SHP77 (cell line): ENCODE results near the gene TMEM272.

Source experiments
- DNase-seq, 2 experiments: peaks; one replicate each; lab custom pipeline; 2025; lab: John Stamatoyannopoulos, UW

TMEM272 gene

DNA sequence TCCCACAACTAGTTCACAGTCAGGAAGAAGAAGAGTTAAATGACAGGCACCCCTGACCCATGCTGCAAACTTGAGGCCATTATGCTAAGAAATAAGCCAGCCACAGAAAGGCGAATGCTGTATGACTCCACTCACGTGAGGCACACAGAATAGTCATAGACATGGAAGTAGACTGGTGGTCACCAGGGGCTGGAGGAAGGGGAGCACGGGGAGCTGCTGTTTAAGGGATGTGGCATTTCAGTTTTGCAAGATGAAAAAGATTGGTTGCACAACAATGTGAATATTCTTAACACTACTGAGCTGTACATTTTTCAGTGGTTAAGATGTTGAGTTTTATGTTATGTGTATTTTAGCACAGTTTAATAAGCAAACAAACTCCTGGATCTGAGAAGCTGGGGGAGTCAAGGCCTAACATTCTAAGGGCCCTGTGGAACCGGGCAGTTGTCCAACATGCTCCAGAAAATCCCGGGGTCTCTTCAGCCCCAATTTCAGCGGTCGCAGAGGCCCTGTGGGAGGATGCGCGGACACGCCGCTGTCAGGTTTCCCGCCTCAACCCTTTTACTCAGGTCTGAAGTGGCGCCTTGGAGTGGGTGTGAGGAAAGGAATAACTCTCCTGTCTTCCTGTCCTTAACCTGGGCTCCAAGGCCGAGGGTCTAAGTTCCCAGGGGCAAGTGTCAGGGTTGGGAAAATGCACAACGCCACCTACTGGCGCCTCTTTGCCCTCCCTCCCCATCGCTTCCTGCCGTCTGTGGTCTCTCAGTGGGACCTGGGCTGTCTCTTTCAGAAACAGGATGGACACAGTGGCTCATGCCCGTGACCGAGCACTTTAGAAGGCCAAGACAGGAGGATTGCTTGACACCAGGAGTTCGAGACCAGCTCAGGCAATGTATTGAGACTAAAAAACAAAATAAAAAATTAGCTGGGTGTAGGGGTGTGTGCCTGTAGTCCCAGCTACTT lies 4.4 kb upstream of the TMEM272 start:
- no peak for DNase-seq

DNA sequence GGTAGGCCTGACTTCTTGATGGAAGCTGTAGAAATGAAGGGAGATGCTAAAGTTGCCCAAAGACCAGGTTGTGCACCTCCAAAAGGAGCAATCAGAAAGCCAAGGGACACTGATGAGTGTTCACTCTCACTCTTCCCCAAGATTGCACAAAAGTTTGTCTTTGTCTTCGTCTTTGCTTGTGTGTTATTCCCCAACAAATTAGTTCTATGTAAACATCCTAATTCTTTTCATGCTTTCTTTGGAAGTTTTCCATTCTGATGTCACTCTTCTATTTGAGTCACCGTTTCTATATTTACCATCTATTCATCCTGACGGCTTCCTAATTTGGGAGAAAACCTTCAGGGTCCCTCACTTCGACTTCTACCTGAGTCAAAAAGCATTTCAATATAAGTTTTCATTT lies 3.7 kb upstream of the TMEM272 start:
- DNase-seq: no peak

DNA sequence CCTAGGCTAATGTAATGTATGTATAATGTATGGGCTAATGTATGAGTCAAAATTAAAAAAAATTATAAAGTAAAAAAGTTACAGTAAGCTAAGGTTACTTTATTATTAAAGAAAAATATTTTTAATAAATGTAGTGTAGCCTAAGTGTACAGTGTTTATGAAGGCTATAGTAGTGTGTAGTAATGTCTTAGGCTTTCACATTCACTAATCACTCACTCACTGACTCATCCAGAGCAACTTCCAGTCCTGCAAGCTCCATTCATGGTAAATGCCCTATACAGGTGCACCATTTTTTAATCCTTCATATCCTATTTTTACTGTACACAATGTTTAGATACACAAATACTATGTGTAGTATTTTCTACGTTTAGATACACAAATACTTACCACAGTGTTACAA lies 1.8 kb upstream of the TMEM272 start:
- no peak for DNase-seq

DNA sequence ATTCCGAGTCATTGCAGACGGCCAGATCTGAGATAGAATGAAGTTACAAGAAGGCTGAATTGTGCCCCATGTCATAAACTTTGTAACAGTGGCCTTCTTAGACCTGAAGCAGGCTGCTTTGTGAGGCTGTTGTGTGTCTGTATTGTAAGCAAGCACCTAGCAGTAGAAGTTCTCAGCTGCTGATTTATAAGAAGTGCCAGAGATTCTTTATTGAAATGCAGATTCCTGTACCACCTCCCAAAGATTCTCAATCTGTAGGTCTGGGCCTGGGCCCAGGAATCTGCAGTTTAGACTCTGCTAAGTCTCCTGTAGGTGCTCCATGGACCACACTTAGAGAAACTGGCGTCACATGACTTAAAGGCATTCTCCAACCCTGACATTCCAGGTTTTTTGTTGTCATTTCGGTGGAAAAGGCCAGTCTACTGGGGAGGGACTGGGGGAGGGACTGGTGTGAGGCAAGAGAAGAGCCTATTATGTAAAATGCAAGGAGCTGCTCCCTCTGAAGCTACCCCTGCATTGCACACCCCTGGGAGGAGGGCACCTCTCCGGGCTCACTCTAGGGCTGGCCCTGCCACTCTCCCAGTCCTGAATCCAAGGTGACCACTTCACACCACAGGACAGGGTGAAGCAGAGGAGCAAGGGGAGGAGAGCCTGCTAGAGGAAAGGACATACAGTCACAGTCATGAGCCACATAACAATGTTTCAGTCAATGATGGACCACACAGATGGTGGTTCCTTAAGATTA lies 769 bp upstream of the TMEM272 start:
- no peak for DNase-seq

DNA sequence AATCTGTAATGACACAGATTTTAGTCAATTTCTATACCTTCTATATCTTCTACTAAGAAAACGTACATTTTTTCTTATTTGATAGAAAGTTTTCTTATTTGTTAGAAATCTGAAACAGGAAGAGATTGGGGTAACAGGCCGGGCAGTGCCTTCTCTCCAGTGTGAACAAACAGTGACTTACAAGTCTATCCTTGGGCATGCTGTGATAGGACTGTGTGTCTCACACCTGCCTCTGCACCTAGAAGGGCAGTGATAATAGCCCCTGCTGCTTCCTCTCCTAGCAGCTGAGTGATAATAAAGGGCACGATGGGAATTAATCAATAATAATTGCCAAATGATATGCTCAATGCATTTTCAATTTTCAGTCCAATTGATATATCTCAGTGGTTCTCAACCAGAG lies 1.4 kb downstream of the TMEM272 start:
- DNase-seq: no peak

DNA sequence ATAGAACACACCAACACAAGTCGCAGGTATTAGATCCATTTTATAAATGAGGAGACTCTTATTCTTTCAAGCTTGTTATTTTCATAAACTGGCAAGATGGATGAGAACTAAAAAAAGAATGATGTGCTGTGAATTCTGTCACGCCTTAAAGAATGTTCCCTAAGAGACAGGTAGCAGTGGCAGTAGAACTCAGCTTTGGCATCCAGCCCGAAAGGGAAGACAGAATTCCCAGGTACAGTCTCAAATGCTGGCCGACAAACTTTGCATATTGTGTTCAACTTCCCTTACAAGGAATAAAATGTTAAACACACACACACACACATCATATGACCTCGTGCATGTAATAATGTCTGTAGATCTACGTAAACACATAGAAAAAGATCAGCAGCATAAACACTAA lies 3.2 kb downstream of the TMEM272 start:
- no peak for DNase-seq

DNA sequence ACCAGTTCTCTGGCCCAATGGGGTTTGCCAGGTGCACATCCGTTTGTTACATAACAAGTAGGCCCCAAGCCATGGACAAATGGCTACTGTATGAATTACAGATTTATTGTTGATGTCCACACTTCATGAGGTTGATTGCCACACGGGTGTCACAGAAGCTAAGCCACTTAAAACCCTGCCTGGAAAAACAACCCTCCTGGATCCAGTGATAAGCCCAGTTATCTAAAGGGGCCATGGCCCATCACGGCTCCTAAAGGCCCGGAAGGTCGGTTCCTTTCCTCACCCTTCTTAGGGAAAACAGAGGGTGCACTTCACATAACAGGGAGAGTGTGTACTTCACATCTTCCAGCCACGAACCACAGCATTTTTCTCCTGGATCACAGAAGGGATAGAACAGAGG lies 4.1 kb downstream of the TMEM272 start:
- no peak for DNase-seq

DNA sequence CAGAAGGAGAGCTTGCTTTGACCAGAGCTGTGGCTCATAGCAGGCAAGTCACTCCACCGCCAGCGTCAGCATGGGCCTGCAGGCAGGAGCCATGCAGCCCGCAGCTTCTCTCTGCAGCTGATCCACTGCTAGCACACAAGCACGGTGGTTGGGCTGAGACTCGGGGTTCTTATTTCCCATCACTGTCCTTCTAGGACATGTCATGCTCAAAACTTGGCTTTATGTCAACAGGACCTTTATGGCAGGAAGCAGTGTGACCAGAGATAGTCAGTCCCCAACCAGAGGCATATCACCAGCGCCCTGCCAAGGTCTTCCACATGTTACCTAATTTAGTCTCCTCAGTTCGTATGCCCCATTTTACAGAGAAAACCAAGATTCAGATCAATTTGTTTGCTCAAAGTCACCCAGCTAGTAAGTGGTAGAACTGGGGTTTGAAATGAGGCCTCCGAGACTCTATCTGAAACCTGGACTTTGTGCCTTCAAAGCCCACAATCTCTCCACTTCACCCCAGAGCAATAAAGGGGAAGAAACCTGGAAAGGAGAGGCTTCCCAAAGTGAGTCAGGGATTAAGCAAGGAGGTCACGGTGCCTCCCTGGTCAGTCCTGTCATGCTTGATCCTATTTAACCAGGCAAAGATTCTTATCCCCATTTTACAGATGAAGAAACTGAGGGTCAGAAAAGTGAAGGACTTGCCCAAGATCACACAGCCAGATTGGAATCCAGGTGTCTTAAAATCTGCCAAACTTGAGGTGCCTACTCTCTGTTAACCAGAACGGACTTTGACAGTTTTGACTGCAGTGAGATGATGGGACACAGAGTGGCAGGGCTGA lies 5.1 kb downstream of the TMEM272 start:
- DNase-seq: no peak

DNA sequence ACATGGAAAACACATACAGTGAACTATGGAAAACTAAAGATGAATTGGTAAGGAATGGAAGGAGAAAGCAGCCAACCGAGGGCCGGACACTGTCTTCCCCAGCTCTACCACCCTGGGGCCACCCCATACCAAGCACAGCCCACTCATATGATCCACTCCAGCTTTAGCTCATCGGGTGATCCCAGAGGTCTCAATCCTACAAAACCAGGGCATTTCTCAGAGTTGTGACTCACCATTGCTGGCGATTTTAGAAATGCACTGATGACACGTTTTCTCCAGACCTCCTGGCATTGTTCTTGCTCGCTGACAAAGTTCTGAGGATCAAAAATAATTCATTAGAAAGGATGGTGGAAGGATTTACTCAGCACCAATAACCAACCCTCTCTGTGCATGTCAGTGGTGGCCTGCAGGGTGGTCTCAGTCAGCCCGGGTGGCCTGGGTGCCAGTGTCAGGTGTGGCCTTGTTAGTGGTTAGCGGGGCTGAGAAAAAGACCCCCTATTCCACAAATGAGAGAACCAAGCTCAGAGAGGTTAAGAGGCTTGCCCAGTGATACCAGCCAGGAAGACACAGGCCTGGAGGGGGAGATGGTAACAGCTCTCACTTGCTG lies 6.6 kb downstream of the TMEM272 start:
- DNase-seq: no peak

DNA sequence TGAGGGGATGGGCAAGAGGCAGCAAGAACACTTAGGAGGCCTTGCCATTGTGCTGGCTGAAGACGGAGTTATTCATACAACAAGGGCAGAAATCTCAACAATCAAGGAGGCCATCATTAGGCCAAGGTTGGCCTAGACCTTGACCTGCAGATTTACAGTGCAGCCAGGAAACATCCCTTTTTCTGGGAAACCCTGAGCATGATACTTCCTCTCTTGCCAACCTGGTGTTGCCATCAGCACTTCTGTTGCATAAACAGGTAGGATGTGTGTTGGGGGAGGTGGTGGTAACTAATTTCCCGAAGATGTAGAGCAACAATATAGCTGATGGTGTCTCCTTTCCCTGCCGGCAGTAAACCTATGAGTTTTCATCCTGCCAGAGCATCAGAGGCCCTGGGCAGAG lies 8.0 kb downstream of the TMEM272 start:
- no peak for DNase-seq

DNA sequence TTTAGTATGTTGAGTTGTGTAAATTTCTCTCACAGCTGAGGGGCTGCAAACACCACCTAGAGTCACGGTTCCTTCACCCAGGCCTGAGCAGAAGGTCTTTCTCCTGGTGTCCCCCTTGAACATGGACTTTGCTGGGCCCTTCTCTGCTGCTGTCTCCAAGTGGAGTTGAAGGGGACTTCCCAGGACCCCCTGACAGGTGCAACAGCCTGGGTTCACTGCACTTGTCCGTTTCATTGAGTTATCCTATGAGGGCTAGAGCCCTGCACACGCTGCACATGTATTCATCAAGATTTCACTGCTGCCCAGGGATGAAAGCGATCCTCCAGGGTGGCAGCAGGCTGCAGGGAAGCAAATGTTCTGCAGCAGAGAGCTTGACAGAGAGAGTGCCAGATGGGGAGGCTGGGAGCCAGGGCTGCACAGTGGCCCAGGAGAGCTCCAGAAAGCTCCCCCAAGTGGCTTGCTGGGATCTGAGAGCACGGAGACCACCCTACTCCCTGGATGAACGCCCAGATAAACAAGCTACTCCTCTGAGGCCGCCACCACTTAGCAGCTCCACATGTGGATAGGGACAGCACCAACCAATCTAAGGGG lies 10.3 kb downstream of the TMEM272 start:
- DNase-seq: no peak

DNA sequence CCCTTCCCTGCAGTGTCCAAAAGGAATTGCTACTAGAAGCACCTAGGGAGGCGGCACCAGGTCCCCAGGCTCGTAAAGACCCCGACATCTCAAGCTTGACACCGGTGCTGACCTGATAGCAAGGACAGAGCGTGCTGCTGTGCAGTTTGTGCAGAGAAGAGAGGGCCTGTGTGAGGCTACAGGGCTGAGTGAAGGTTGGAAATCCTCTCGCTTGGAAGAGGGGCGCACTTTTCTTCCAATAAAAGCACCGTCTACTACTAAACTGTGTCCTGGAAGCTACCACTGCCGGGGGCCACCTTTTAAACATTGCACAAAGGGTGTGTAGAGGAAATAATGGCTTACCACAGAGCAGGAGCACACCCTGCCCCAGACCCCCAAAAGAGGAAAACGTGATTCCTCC lies 11.0 kb downstream of the TMEM272 start:
- no peak for DNase-seq

DNA sequence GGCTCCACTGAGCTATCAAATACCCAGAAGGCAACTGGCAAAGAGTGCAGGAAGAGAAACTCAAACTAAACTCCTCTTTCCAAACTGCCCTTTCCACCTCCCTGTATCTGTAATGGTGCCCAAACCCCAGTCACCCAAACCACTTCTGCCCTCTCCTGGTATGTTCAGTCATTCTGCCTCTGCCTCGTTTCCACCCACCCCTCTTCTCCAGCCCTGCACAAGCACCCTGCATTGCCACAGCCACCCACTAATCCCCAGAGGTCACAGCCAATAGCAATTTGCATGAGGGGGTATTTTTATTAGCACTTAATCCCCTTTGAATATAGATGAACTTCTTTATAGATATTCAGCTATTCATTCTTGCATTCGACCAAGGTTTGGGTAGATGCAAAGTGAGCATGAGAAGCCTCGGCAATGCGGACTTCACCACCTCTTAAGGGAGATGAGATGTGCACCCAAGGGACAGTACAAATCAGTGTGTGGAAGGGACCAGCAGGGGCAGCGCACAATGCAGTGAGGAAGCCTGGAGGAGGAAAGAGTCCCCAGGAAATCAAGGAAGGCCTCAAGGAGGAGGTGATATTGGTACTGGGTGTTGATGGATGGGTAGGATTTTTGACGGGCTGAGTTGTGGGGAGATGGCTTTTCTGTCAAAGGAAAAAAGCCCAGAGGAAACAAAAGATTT lies 12.4 kb downstream of the TMEM272 start:
- no peak for DNase-seq

DNA sequence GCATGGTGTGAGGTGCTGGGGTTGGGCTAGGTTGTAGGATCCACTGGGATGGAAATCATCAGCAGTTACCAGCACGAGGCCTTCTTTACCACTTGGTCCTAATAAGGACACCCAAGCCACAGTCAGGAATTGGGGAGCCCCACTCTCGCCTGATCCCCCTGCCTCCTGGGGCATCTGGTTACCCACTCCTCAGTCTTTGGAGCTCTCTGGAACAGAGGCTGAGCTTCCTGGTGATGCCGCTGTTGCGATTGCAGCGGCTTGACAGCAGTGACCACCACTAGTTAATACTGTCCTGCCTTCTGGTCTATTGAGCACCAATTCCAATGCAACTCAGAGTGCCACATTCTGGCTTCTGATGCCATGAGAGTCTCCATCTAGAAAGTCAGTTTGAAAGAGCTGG lies 13.5 kb downstream of the TMEM272 start:
- DNase-seq: no peak

DNA sequence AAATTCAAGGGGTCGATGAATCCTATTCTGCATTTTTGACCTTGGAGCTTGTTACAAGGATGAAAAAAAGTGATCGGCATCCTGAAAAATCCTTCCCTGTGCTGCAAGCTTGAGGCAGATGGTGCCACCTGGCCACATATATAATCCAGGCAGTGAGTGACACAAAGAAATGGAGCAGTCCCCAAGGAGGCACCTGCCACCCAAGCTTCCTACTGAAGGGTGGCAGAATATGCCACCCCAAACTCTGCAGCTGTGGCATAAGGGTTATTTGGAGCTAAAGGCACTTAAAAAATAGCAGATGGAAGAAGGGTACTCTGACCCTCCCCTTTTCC lies 15.4 kb downstream of the TMEM272 start:
- no peak for DNase-seq

DNA sequence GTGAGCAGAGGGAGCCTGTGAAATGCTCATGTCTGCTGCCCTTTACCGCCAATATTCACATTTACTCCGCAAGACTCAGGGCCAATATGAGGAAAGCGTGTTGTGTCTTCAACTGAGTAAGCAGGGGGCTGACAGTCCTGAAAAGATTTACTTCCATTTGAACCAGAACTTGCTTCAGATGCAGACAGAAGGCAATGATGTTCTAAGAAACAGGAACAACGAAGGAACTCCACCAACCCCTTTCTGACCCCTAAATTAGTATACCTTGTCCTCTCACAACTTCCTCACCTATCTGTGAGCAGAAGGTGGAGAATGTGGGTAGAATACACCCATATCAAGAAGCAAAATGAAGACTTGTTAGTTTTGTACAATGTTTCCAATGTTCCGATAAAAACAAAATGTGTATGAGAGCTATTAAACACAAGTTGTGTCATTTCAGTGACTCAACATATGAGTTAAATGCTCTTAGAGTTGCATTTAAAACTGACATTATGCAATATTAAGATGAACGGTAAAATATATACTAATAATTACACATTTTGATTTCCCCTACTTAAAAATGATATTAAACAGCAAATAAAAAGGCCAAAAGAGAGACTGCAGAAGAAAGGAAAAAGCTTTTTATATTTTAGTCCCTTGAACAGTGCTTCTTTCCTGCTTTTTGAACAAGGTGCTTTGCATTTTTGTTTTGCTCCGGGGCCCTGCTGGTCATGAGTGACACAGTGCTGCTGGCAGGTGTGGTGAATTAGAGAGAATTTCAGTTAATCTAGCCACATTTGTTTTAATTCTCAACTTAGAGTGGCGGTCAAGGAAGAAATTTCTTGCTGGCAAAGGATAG lies 16.0 kb downstream of the TMEM272 start:
- no peak for DNase-seq

DNA sequence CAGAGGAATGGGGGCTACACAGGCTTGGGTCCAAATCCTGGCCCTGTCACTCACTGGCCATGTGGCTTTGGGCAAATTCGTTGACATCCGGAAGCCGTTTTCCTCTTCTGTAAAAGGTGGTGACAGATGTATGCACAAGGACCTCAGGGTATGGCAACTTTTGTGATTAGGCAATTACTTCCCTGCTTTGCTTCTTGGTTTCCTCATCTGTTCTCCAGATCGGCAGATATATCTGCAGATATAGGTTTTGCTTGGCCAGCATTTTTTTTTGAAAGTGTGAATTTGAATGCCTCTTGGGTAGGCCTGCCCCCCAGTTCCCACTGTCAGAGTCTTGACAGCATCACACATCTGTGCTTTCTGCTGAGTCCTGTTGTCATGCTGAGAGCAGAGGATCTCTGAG lies 17.7 kb downstream of the TMEM272 start:
- no peak for DNase-seq

DNA sequence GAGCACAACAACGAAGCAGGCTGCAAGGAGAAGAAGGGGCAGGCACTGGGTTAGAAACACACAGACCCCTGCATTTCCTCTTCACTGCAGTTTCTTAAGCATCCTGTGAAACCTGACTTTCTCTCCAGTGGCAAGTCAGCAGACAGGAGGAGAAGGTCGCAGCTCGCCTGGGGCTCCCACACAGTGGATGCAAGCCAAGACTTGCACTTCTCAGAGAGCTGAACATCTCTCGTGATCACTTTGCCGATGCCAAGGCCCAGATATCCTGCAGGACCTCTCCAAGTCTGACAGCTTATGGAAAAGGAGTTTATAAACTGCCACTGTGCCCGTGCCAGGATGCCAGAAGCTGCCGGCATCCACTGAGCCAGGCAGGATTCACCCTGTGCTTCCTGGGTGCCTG lies 18.4 kb downstream of the TMEM272 start:
- no peak for DNase-seq

DNA sequence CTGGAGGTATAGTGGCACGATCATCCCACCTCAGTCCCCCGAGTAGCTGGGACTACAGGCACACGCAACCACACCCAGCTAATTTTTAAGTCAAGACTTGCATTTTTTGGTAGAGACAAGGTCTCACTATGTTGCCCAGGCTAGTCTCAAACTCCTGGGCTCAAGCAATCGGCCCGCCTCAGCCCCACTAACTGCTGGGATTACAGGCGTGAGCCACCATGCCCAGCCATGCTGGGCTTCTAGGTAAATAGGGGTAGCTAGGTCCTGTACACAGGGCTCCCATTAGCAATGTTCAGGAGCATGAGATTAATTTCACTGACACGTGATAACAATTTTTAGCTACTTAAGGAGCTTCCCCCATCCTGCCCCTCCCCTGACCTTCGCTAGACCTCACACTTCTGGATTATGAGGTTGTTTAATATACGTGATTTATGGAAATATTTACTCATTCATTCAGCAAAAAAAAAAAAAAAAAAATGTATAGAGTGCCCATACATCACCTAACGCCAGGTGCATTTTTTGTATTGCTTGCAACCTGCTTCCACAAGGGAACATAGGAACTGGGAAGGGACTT lies 19.2 kb downstream of the TMEM272 start:
- DNase-seq: no peak

DNA sequence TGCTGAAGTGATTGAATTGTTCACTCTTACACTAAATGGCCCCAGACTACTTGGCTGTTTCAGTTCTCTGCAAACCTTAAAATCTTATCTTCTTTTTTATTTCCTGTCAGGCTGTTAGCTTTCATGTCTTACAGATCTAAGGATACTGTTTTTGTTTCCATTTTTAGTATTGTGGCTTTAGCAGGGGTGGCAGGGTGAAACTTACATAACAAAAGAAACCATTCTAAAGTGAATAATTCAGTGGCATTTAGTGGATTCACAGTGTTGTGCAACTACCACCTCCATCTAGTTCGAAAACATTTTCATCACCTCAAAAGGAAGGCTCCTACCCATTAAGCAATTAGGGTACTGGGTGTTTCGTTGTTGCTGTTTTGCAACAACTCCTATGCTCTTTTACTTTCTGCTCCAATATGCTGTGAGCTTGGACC lies 19.8 kb downstream of the TMEM272 start:
- no peak for DNase-seq
